Fibroblast of peridontal ligament (primary cell): ENCODE measurements around the gene SESN1.

Experiments
- DNase-seq: peaks from one replicate; pipeline ENCODE4 v3.0.0-alpha.2; 2010; ENCODE audit errors: extremely low read depth

Gene SESN1

DNA sequence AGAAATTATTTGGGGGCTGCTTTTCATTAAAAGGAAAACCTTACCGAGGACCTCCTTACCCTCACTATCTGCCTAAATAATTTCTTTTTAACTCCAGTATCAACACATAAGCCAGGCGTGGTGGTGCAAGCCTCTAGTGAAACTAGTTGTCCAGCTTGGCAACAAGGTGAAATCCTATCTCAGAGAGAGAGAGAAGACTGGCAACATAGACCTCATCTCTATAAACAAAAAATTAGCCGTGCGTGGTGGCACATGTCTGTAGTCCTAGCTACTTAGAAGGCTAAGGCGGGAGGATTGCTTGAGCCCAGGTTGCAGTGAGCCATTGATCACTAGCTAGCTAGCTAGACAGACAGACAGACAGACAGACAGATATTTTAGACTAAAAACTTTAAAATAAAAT, 153.9 kb downstream of the SESN1 start:
- DNase-seq = no peak

DNA sequence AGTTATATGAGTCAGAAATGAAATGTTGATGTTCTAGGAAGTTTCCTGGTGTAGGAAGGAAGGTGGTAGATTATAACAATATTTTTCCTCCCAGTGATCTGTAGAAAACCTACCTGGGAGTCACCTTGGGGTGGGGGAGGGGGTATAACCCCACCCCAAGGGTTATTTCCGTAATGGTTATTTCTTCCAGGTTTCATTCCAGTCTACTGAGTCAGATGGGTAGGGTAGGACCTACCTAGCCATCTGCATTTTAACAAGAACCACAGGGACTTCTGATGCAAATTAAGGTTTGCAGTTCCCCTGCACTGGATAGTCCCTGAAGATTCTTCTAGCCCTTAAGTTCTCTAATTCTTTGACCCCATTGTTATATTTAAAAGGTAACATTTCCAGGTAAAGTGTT, 157.5 kb downstream of the SESN1 start:
- no peak for DNase-seq
